ENCODE data around the gene RTL1.

- no peak for TF ChIP-seq CTCF (IDR thresholded peaks at IDR 0.05)
- no peak for TF ChIP-seq POLR2AphosphoS5 (IDR thresholded peaks at IDR 0.05)
- no peak for TF ChIP-seq POLR2A (IDR thresholded peaks at IDR 0.05)
Measured at GRCh38 chr14:100903134-100903468, 421 bp downstream of the RTL1 start.

All from transverse colon (tissue), 4 donors.